Lung (tissue), 12 donors: ENCODE measurements around the gene TRIM47. TPM values are rescaled to one million over a fixed set of nuclear protein-coding genes. Genes with fewer than 3 reads are reported as not detected.

Experiments used
- ATAC-seq: fragments of 200-7000 bp; cut with Tn5 transposase; one replicate; pipeline ENCODE4 v1.9.1; 2020; ENCODE audit warnings: moderate number of reproducible peaks; ENCODE audit not compliant: insufficient read depth, low FRiP score
- DNase-seq, 3 donors: peaks; one replicate each; pipeline ENCODE4 v3.0.0-alpha.2; 2013 to 2017
- H3K27ac ChIP-seq, 2 donors: one replicate each; pipeline ENCODE4 v1.5.1; 2013; ENCODE audit warnings: mild to moderate bottlenecking in 2 of 2, moderate library complexity in 2 of 2, control low read depth in 1 of 2, inconsistent platforms in 1 of 2, low read depth in 1 of 2, low read length in 1 of 2
- H3K27me3 ChIP-seq, 3 donors: one replicate each; pipeline ENCODE4 v1.5.1; 2013; ENCODE audit warnings: low read length in 2 of 3; ENCODE audit not compliant: control insufficient read depth in 3 of 3, insufficient read depth in 3 of 3
- H3K36me3 ChIP-seq, 4 donors: one replicate each; pipeline ENCODE4 v1.5.1; 2013; ENCODE audit warnings: low read length in 4 of 4, mild to moderate bottlenecking in 1 of 4, moderate library complexity in 1 of 4; ENCODE audit not compliant: control insufficient read depth in 4 of 4, insufficient read depth in 4 of 4
- H3K4me1 ChIP-seq, 5 donors: one replicate each; pipeline ENCODE4 v1.5.1; 2013; ENCODE audit warnings: low read length in 5 of 5, mild to moderate bottlenecking in 2 of 5, moderate library complexity in 1 of 5; ENCODE audit not compliant: control insufficient read depth in 5 of 5, insufficient read depth in 5 of 5
- H3K4me3 ChIP-seq: one replicate; pipeline ENCODE4 v1.5.1; 2013; ENCODE audit warnings: mild to moderate bottlenecking, control low read depth, moderate library complexity
- H3K9ac ChIP-seq, 2 donors: one replicate each; pipeline ENCODE4 v1.5.1; 2013; ENCODE audit warnings: low read length in 2 of 2, control low read depth in 1 of 2; ENCODE audit not compliant: insufficient read depth in 1 of 2
- H3K9me3 ChIP-seq, 4 donors: one replicate each; pipeline ENCODE4 v1.5.1; 2013; ENCODE audit warnings: low read length in 3 of 4, mild to moderate bottlenecking in 1 of 4, moderate library complexity in 1 of 4; ENCODE audit not compliant: control insufficient read depth in 4 of 4, insufficient read depth in 3 of 4
- WGBS, 2 donors: extraction: QIAGEN DNeasy Blood & Tissue Kit; methylation state at CpG; one replicate each; pipeline ENCODE4 v1.1.7; 2013; 5-methylcytosine and 5-hydroxymethylcytosine counted together
- polyA plus RNA-seq, 2 donors: library from polyadenylated mRNA; stranded (reverse); fragments of 200-250 nt; gene quantifications; one replicate each; pipeline ENCODE4 v1.2.1, GENCODE V29; 2013
- total RNA-seq, 2 donors: library from RNA; depleted of rRNA in 1 of 2; stranded (reverse); fragments of >200 nt in 1 of 2; gene quantifications; one replicate each; pipeline ENCODE4 v1.2.1, GENCODE V29; 2014 to 2021
- TF ChIP-seq, protein P1 (sequence below): IDR thresholded peaks from 2 replicates; pipeline ENCODE4 v1.5.1; 2012; ENCODE audit warnings: mild to moderate bottlenecking; ENCODE audit errors: control extremely low read depth, extremely low read depth
- donor health status: control.
- donor health status: control.
- donor health status: Bipolar disorder and iron deficiency.
- donor health status: healthy.
- donor health status: DM: yes; HTN: yes; CAD: no.

TRIM47 gene
- total and polyA plus RNA-seq, 4 donors = 22.9 to 78.3 (median 28.0) TPM

GRCh38 chr17:75839942-75840798 is 38.2 kb downstream of the TRIM47 start:
- 95% methylated on average over 36 of the region's 36 CpGs for WGBS, 2 donors
- ATAC-seq (no peak), DNase-seq (no peak)
- no peak overlapping the region for H3K9ac ChIP-seq
- H3K9me3 ChIP-seq = no peaks in the 10 kb centered on the region
- H3K27ac ChIP-seq = no peak overlapping the region
- H3K4me3 ChIP-seq = no peak overlapping the region
- peaks cover 0 to 21% (median 9%) of the 10 kb centered on the region in 5 donors for H3K4me1 ChIP-seq
- peaks cover 0 to 27% (median 0%) of the 10 kb centered on the region in 4 donors for H3K36me3 ChIP-seq
- TF ChIP-seq, protein P1, sequence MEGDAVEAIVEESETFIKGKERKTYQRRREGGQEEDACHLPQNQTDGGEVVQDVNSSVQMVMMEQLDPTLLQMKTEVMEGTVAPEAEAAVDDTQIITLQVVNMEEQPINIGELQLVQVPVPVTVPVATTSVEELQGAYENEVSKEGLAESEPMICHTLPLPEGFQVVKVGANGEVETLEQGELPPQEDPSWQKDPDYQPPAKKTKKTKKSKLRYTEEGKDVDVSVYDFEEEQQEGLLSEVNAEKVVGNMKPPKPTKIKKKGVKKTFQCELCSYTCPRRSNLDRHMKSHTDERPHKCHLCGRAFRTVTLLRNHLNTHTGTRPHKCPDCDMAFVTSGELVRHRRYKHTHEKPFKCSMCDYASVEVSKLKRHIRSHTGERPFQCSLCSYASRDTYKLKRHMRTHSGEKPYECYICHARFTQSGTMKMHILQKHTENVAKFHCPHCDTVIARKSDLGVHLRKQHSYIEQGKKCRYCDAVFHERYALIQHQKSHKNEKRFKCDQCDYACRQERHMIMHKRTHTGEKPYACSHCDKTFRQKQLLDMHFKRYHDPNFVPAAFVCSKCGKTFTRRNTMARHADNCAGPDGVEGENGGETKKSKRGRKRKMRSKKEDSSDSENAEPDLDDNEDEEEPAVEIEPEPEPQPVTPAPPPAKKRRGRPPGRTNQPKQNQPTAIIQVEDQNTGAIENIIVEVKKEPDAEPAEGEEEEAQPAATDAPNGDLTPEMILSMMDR = no peak
- no peaks in the 10 kb centered on the region for H3K27me3 ChIP-seq

DNA sequence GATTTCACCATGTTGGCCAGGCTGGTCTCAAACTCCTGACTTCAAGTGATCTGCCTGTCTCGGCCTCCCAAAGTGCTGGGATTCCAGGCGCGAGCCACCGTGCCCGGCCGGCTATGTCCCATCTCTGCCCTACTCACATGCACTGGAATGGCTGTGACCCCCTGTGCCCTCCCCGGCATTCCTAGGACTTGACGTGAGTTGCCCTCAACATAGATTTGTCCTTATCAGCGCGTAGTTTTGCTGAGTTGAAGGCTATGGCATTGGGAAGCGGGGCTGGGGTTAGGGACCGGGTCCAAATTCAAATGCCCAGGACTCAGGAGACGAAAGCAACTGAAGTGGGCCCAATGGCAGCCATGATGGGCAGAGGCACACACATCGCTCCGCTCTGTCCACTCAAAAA is 40.0 kb downstream of the TRIM47 start:
- no peak overlapping the region for H3K27ac ChIP-seq
- no peak overlapping the region for H3K9ac ChIP-seq
- H3K4me3 ChIP-seq = no peak overlapping the region
- WGBS, 2 donors = 85 to 95% methylated on average over 15 of the region's 15 CpGs
- ATAC-seq (no peak), DNase-seq (no peak)
- H3K9me3 ChIP-seq = no peaks in the 10 kb centered on the region
- H3K27me3 ChIP-seq = no peaks in the 10 kb centered on the region
- H3K4me1 ChIP-seq = peaks cover 0 to 10% (median 1%) of the 10 kb centered on the region in 5 donors
- TF ChIP-seq, protein P1 = no peak
- H3K36me3 ChIP-seq = peaks cover 0 to 41% (median 0%) of the 10 kb centered on the region in 4 donors

DNA sequence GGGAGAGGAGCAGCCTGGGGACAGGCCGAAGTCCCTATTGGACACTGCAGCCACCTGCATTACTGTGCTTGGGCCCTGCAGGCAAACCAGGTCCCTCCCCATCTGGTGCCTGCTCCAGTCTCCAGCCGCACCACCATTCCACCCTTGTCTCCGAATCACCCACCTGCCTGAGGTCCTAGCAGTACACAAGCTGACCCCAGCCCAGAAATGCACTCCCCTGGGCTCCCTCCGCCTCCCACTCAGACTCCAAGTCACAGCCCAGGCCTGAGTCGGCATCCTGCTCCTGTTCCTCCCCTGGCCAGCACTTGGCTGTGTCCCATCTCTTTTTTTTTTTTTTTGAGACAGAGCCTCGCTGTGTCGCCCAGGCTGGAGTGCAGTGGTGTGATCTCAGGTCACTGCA is 40.5 kb downstream of the TRIM47 start:
- Histone ChIP-seq H3K4me1 (peaks cover 0 to 7% (median 4%) of the 10 kb centered on the region in 5 donors), H3K27ac (no peak overlapping the region), H3K4me3 (no peak overlapping the region), H3K9ac (no peak overlapping the region), H3K9me3 (no peaks in the 10 kb centered on the region), H3K27me3 (no peaks in the 10 kb centered on the region), H3K36me3 (peaks cover 0 to 41% (median 0%) of the 10 kb centered on the region in 4 donors)
- ATAC-seq = no peak
- no peak for DNase-seq
- TF ChIP-seq, protein P1 = no peak
- WGBS, 2 donors = 82 to 86% methylated on average over 7 of the region's 7 CpGs
